Panc1 (cell line): ENCODE measurements around the gene SHROOM2. TPM values are rescaled to one million over a fixed set of nuclear protein-coding genes. Genes with fewer than 3 reads are reported as not detected.

Experiments
- ATAC-seq: fragments of 200-7000 bp; cut with Tn5 transposase; 2 replicates; pipeline ENCODE4 v1.9.1; 2020; ENCODE audit warnings: mild to moderate bottlenecking, moderate library complexity
- BruUV-seq: library from RNA; stranded (reverse); fragments of 400-500 nt; replicated peaks from 2 replicates; lab custom pipeline; 2021; lab: Mats Ljungman, UMichigan
- CTCF ChIA-PET: fragments of 300-600 bp; sonication (Branson Sonifier 250); formaldehyde crosslinking; loops from one replicate; lab custom pipeline; 2022; ENCODE audit warnings: antibody characterized with exemption; lab: Charles Lee
- POLR2A ChIA-PET: fragments of 300-600 bp; sonication (Branson Sonifier 250); formaldehyde crosslinking; loops from one replicate; lab custom pipeline; 2022; ENCODE audit warnings: antibody characterized with exemption; lab: Charles Lee
- DNase-seq: peaks from one replicate; pipeline ENCODE4 v3.0.0-alpha.2; 2010; ENCODE audit warnings: low read depth, low spot score
- H3K27ac ChIP-seq: 2 replicates; pipeline ENCODE4 v1.5.1; 2011; ENCODE audit warnings: mild to moderate bottlenecking, low read length, inconsistent platforms
- H3K27me3 ChIP-seq: fragments of 200-500 bp; sonication (Bioruptor generic); 2 replicates; pipeline ENCODE4 v1.6.0; 2014; ENCODE audit warnings: low read length, inconsistent platforms; ENCODE audit not compliant: control insufficient read depth, insufficient read depth
- H3K36me3 ChIP-seq: fragments of 200-500 bp; sonication (Bioruptor generic); 2 replicates; pipeline ENCODE4 v1.5.1; 2014; ENCODE audit warnings: inconsistent platforms, mild to moderate bottlenecking, low read length, moderate library complexity; ENCODE audit not compliant: control insufficient read depth, insufficient read depth
- H3K4me1 ChIP-seq: 2 replicates; pipeline ENCODE4 v1.5.1; 2011; ENCODE audit warnings: inconsistent platforms, mild to moderate bottlenecking, low read length, moderate library complexity; ENCODE audit not compliant: control insufficient read depth, insufficient read depth
- H3K4me3 ChIP-seq, 2 experiments: 2 replicates each; pipeline ENCODE4 v1.5.1; 2011 to 2012; ENCODE audit warnings: low read depth in 2 of 2, low read length in 2 of 2, mild to moderate bottlenecking in 2 of 2, inconsistent platforms in 1 of 2, moderate library complexity in 1 of 2
- H3K9me3 ChIP-seq: fragments of 200-500 bp; sonication (Bioruptor generic); 2 replicates; pipeline ENCODE4 v1.5.1; 2014; ENCODE audit warnings: low read depth, mild to moderate bottlenecking, inconsistent platforms, low read length, moderate library complexity; ENCODE audit not compliant: control insufficient read depth, insufficient read depth
- POLR2AphosphoS5 ChIP-seq: IDR thresholded peaks from 2 replicates; pipeline ENCODE4 v1.6.1; 2012; ENCODE audit warnings: mild to moderate bottlenecking, low read depth, low read length, moderate library complexity
- SIN3A ChIP-seq: IDR thresholded peaks from 2 replicates; pipeline ENCODE4 v1.6.1; 2012; ENCODE audit warnings: low read depth, mild to moderate bottlenecking, low read length, moderate library complexity, borderline replicate concordance; ENCODE audit not compliant: insufficient read depth
- TCF7L2 ChIP-seq: IDR thresholded peaks from 2 replicates; pipeline ENCODE4 v1.6.1; 2011; ENCODE audit warnings: mild to moderate bottlenecking, low read depth, low read length, inconsistent platforms
- in situ Hi-C: cut with HindIII; loops from 2 replicates; pipeline ENCODE4 v1.10.0; 2016; ENCODE audit warnings: low sequenced_read_pairs, low pct_unique_long_range_greater_than_20kb
- intact Hi-C: fragments of 100-400 bp; cut with micrococcal nuclease; formaldehyde crosslinking; loops from one replicate; pipeline ENCODE4 v1.10.0; 2022; ENCODE audit not compliant: unreplicated experiment
- total RNA-seq: library from RNA; stranded (reverse); gene quantifications from one replicate; pipeline ENCODE4 v1.2.1, GENCODE V29; 2021; ENCODE audit not compliant: unreplicated experiment
- TF ChIP-seq, protein P1 (sequence below): fragments of 450-650 bp; IDR thresholded peaks from 2 replicates; pipeline ENCODE4 v1.5.1; 2017; ENCODE audit warnings: mild to moderate bottlenecking
- TF ChIP-seq, protein P2 (sequence below), 2 experiments: IDR thresholded peaks; 2 replicates each; pipeline ENCODE4 v1.6.1; 2011 to 2012; ENCODE audit warnings: low read depth in 2 of 2, control low read depth in 1 of 2, low read length in 1 of 2, mild to moderate bottlenecking in 1 of 2, moderate library complexity in 1 of 2; ENCODE audit not compliant: insufficient read depth in 1 of 2

The SHROOM2 gene
- total RNA-seq, 1 experiment from 2014 or later = 0.72 TPM

DNA sequence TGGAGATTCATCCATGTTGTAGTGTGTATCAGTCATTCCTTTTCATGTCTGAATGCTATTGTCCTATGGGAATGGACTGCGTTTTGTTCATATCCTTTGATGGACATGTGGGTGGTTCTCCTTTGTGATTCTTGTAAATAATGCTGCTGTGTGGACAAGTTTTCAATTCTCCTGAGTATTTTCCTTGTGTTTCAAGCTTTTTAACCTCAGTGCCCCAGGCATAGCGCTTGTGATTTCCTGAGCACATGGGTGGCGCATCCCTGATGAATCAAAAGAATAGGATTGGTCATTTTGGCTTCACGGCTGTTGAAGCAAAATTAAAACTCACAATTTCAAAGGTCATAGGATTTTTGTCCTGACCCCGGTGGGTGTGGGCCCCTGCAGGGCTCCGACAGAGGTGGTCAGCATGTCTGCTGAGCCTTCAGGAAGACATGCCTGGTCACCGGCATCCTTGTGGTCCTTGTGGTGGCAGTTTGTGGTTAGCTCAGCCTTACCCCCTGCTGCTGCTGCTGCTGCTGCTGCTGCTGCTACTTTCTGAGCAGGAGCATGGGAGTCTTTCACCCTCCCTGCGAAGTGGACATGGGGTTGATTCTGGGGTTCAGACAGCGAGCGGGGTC is 30.0 kb downstream of the SHROOM2 start:
- ATAC-seq (no peak), DNase-seq (no peak)
- TF ChIP-seq, protein P1, sequence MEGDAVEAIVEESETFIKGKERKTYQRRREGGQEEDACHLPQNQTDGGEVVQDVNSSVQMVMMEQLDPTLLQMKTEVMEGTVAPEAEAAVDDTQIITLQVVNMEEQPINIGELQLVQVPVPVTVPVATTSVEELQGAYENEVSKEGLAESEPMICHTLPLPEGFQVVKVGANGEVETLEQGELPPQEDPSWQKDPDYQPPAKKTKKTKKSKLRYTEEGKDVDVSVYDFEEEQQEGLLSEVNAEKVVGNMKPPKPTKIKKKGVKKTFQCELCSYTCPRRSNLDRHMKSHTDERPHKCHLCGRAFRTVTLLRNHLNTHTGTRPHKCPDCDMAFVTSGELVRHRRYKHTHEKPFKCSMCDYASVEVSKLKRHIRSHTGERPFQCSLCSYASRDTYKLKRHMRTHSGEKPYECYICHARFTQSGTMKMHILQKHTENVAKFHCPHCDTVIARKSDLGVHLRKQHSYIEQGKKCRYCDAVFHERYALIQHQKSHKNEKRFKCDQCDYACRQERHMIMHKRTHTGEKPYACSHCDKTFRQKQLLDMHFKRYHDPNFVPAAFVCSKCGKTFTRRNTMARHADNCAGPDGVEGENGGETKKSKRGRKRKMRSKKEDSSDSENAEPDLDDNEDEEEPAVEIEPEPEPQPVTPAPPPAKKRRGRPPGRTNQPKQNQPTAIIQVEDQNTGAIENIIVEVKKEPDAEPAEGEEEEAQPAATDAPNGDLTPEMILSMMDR = no peak
- Histone ChIP-seq H3K27me3 (no peaks in the 10 kb centered on the region), H3K27ac (no peak overlapping the region), H3K36me3 (no peaks in the 10 kb centered on the region), H3K4me3 (no peak overlapping the region), H3K4me1 (no peaks in the 10 kb centered on the region), H3K9me3 (no peaks in the 10 kb centered on the region)
- POLR2A ChIA-PET = no interaction called here
- CTCF ChIA-PET = no interaction called here
- in situ Hi-C loops = no loop called here
- intact Hi-C loops = no loop called here
- no TSS peak for BruUV-seq

DNA sequence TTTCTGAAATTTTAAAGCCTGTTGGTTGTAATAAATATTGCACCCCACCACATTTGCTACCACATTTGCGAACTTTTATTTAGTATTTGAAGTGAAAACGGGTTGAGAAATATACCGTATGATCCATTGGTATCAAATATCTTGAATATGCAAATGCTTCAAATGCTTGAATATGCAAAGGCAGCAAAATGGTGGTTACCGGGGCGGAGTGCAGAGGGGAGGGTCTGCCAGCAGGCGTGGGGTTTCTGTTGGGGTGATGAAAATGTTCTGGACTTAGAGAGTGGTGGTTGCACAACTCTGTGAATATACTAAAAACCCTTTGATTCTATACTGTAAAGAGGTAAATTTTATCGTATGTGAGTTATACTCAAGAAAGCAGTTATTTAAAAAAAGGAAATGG is 35.3 kb downstream of the SHROOM2 start:
- ChIA-PET CTCF (no interaction called here), POLR2A (no interaction called here)
- no peak overlapping the region for H3K27ac ChIP-seq

More for the DNA sequence above, 35.3 kb downstream of the SHROOM2 start:
- no peak overlapping the region for H3K4me3 ChIP-seq
- H3K4me1 ChIP-seq = no peaks in the 10 kb centered on the region
- TF ChIP-seq, protein P2, sequence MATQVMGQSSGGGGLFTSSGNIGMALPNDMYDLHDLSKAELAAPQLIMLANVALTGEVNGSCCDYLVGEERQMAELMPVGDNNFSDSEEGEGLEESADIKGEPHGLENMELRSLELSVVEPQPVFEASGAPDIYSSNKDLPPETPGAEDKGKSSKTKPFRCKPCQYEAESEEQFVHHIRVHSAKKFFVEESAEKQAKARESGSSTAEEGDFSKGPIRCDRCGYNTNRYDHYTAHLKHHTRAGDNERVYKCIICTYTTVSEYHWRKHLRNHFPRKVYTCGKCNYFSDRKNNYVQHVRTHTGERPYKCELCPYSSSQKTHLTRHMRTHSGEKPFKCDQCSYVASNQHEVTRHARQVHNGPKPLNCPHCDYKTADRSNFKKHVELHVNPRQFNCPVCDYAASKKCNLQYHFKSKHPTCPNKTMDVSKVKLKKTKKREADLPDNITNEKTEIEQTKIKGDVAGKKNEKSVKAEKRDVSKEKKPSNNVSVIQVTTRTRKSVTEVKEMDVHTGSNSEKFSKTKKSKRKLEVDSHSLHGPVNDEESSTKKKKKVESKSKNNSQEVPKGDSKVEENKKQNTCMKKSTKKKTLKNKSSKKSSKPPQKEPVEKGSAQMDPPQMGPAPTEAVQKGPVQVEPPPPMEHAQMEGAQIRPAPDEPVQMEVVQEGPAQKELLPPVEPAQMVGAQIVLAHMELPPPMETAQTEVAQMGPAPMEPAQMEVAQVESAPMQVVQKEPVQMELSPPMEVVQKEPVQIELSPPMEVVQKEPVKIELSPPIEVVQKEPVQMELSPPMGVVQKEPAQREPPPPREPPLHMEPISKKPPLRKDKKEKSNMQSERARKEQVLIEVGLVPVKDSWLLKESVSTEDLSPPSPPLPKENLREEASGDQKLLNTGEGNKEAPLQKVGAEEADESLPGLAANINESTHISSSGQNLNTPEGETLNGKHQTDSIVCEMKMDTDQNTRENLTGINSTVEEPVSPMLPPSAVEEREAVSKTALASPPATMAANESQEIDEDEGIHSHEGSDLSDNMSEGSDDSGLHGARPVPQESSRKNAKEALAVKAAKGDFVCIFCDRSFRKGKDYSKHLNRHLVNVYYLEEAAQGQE (IDR thresholded peaks at IDR 0.05; ENCODE audit: insufficient read depth in 1 of 2, low read depth in 2 of 2, low read length in 1 of 2) = no peak
- TF ChIP-seq POLR2AphosphoS5 = no peak
- no peak for TF ChIP-seq SIN3A
- TF ChIP-seq, protein P1 = no peak
- TF ChIP-seq TCF7L2 = no peak
- in situ Hi-C loops = no loop called here
- BruUV-seq = no TSS peak
- no peaks in the 10 kb centered on the region for H3K9me3 ChIP-seq
- ATAC-seq (no peak), DNase-seq (no peak)
- no peaks in the 10 kb centered on the region for H3K27me3 ChIP-seq
- no peaks in the 10 kb centered on the region for H3K36me3 ChIP-seq
- intact Hi-C loops = no loop called here
